Measurements from ENCODE around the gene CCL1. TPM values are rescaled to one million over a fixed set of nuclear protein-coding genes. Genes with fewer than 3 reads are reported as not detected.

The CCL1 gene
- total RNA-seq, 1 experiment from 2014 or later: not detected

GRCh38 chr17:34357398-34357797, 5.6 kb downstream of the CCL1 start:
- Histone ChIP-seq H3K36me3 (ENCODE audit: control insufficient read depth, insufficient read depth, low read length) (no peaks in the 10 kb centered on the region), H3K4me3 (ENCODE audit: low read depth in 2 of 2, low read length in 2 of 2) (no peak overlapping the region), H3K27ac (ENCODE audit: low read length) (no peak overlapping the region), H3K4me1 (ENCODE audit: control insufficient read depth, insufficient read depth, low read length) (no peaks in the 10 kb centered on the region; the same call in 1 of the 2 replicates), H3K27me3 (ENCODE audit: control insufficient read depth, insufficient read depth, low read length) (no peaks in the 10 kb centered on the region), H3K9me3 (ENCODE audit: control insufficient read depth, insufficient read depth, low read depth, low read length) (no peaks in the 10 kb centered on the region)
- no peak for DNase-seq (ENCODE audit: low read depth, low spot score)
- TF ChIP-seq REST (IDR thresholded peaks at IDR 0.05; ENCODE audit: insufficient read depth in 1 of 2, low read depth in 2 of 2, low read length in 1 of 2): no peak
- TF ChIP-seq SIN3A (IDR thresholded peaks at IDR 0.05; ENCODE audit: borderline replicate concordance, insufficient read depth, low read depth, low read length): no peak
- TF ChIP-seq CTCF (IDR thresholded peaks at IDR 0.05): no peak
- no peak for TF ChIP-seq TCF7L2 (IDR thresholded peaks at IDR 0.05; ENCODE audit: low read depth, low read length)
- no peak for TF ChIP-seq POLR2AphosphoS5 (IDR thresholded peaks at IDR 0.05; ENCODE audit: low read depth, low read length)
- ChIA-PET CTCF (no interaction called here), POLR2A (no interaction called here)
- no TSS peak for BruUV-seq (replicated peaks)
- intact Hi-C loops (cut with micrococcal nuclease; ENCODE audit: unreplicated experiment) (no loop called here), in situ Hi-C loops (cut with HindIII; ENCODE audit: low pct_unique_long_range_greater_than_20kb, low sequenced_read_pairs) (no loop called here)
- no peak for ATAC-seq

- TF ChIP-seq TCF7L2 (IDR thresholded peaks at IDR 0.05; ENCODE audit: low read depth, low read length): no peak
- no peak for TF ChIP-seq REST (IDR thresholded peaks at IDR 0.05; ENCODE audit: insufficient read depth in 1 of 2, low read depth in 2 of 2, low read length in 1 of 2)
- TF ChIP-seq SIN3A (IDR thresholded peaks at IDR 0.05; ENCODE audit: borderline replicate concordance, insufficient read depth, low read depth, low read length): no peak
- no peak for TF ChIP-seq POLR2AphosphoS5 (IDR thresholded peaks at IDR 0.05; ENCODE audit: low read depth, low read length)
- no peak for TF ChIP-seq CTCF (IDR thresholded peaks at IDR 0.05)
- no peak for ATAC-seq
- intact Hi-C loops (cut with micrococcal nuclease; ENCODE audit: unreplicated experiment): no loop called here
- Histone ChIP-seq H3K36me3 (ENCODE audit: control insufficient read depth, insufficient read depth, low read length) (no peaks in the 10 kb centered on the region), H3K27me3 (ENCODE audit: control insufficient read depth, insufficient read depth, low read length) (no peaks in the 10 kb centered on the region), H3K4me1 (ENCODE audit: control insufficient read depth, insufficient read depth, low read length) (no peaks in the 10 kb centered on the region; the same call in 1 of the 2 replicates), H3K27ac (ENCODE audit: low read length) (no peak within 1 kb of the TSS), H3K9me3 (ENCODE audit: control insufficient read depth, insufficient read depth, low read depth, low read length) (no peaks in the 10 kb centered on the region), H3K4me3 (ENCODE audit: low read depth in 2 of 2, low read length in 2 of 2) (no peak within 1 kb of the TSS)
- POLR2A ChIA-PET: no interaction called here
- CTCF ChIA-PET: interaction anchor here (1.0 kb wide), 1 partner anchor 11 kb away, joined by 5 read pairs; no protein-coding TSS in a partner anchor
- no TSS peak for BruUV-seq (replicated peaks)
- in situ Hi-C loops (cut with HindIII; ENCODE audit: low pct_unique_long_range_greater_than_20kb, low sequenced_read_pairs): no loop called here
- DNase-seq (ENCODE audit: low read depth, low spot score): no peak
These were observed 6.8 kb downstream of the CCL1 start, which contains the start of gene CCL13 for GRCh38 chr17:34356194-34356593. TSS of gene CCL13 (plus strand) at chr17:34356480. CDS start at chr17:34356527, 47 bp downstream.
